H9 (cell line): ENCODE results near the gene DDX4. TPM values are rescaled to one million over a fixed set of nuclear protein-coding genes. Genes with fewer than 3 reads are reported as not detected.

Experiments
- DNase-seq: peaks from one replicate; pipeline ENCODE4 v3.0.0-alpha.2; 2017
- H2AFZ ChIP-seq: one replicate; pipeline ENCODE4 v1.6.1; 2013; ENCODE audit warnings: mild to moderate bottlenecking, low read length, control low read depth, moderate library complexity
- H2AK5ac ChIP-seq: 2 replicates; pipeline ENCODE4 v1.6.1; 2013; ENCODE audit warnings: low read length, control low read depth, mixed read lengths; ENCODE audit not compliant: insufficient read length
- H2BK120ac ChIP-seq: one replicate; pipeline ENCODE4 v1.6.1; 2013; ENCODE audit warnings: low read depth, mild to moderate bottlenecking, low read length, control low read depth, inconsistent platforms; ENCODE audit not compliant: poor library complexity, severe bottlenecking
- H2BK12ac ChIP-seq: 2 replicates; pipeline ENCODE4 v1.6.1; 2013; ENCODE audit warnings: low read length, control low read depth, mixed read lengths, low read depth; ENCODE audit not compliant: insufficient read length
- H2BK15ac ChIP-seq: 2 replicates; pipeline ENCODE4 v1.6.1; 2013; ENCODE audit warnings: low read depth, low read length, control low read depth
- H2BK20ac ChIP-seq: one replicate; pipeline ENCODE4 v1.6.1; 2013; ENCODE audit warnings: low read depth, mild to moderate bottlenecking, low read length, control low read depth, inconsistent platforms; ENCODE audit not compliant: poor library complexity, severe bottlenecking
- H2BK5ac ChIP-seq: 2 replicates; pipeline ENCODE4 v1.6.1; 2013; ENCODE audit warnings: low read length, control low read depth, mixed read lengths; ENCODE audit not compliant: insufficient read length
- H3K14ac ChIP-seq: 2 replicates; pipeline ENCODE4 v1.6.1; 2013; ENCODE audit warnings: low read length, control low read depth; ENCODE audit not compliant: insufficient read depth
- H3K18ac ChIP-seq: 2 replicates; pipeline ENCODE4 v1.6.1; 2013; ENCODE audit warnings: low read depth, mild to moderate bottlenecking, mixed read lengths, low read length, control low read depth; ENCODE audit not compliant: insufficient read length
- H3K23ac ChIP-seq: 2 replicates; pipeline ENCODE4 v1.6.1; 2013; ENCODE audit warnings: low read length, control low read depth, mixed read lengths, low read depth; ENCODE audit not compliant: insufficient read length
- H3K23me2 ChIP-seq: 2 replicates; pipeline ENCODE4 v1.6.1; 2013; ENCODE audit warnings: low read depth, mild to moderate bottlenecking, mixed read lengths, low read length, control low read depth; ENCODE audit not compliant: insufficient read length, poor library complexity, severe bottlenecking
- H3K27ac ChIP-seq: 2 replicates; pipeline ENCODE4 v1.5.1; 2013; ENCODE audit warnings: low read length, control low read depth, mixed read lengths, low read depth; ENCODE audit not compliant: insufficient read length
- H3K27me3 ChIP-seq: 2 replicates; pipeline ENCODE4 v1.6.1; 2013; ENCODE audit warnings: low read length, control low read depth, inconsistent platforms; ENCODE audit not compliant: insufficient read depth
- H3K4ac ChIP-seq: 2 replicates; pipeline ENCODE4 v1.6.1; 2013; ENCODE audit warnings: low read depth, mild to moderate bottlenecking, control low read depth, inconsistent platforms, low read length, moderate library complexity
- H3K4me1 ChIP-seq: 2 replicates; pipeline ENCODE4 v1.6.1; 2013; ENCODE audit warnings: low read length, control low read depth, inconsistent platforms; ENCODE audit not compliant: insufficient read depth
- H3K4me2 ChIP-seq: 2 replicates; pipeline ENCODE4 v1.6.1; 2013; ENCODE audit warnings: low read length, control low read depth, mixed read lengths; ENCODE audit not compliant: insufficient read length, insufficient read depth
- H3K56ac ChIP-seq: 2 replicates; pipeline ENCODE4 v1.6.1; 2013; ENCODE audit warnings: low read depth, mild to moderate bottlenecking, mixed read lengths, low read length, control low read depth; ENCODE audit not compliant: insufficient read length
- H3K79me1 ChIP-seq: 2 replicates; pipeline ENCODE4 v1.6.1; 2013; ENCODE audit warnings: low read depth, mild to moderate bottlenecking, moderate library complexity, low read length, control low read depth, inconsistent platforms; ENCODE audit not compliant: insufficient read depth, poor library complexity, severe bottlenecking
- H3K79me2 ChIP-seq: 2 replicates; pipeline ENCODE4 v1.6.1; 2013; ENCODE audit warnings: low read length, control low read depth, inconsistent platforms; ENCODE audit not compliant: insufficient read depth
- H3K9ac ChIP-seq: 2 replicates; pipeline ENCODE4 v1.6.1; 2013; ENCODE audit warnings: low read length, control low read depth, mixed read lengths; ENCODE audit not compliant: insufficient read length; ENCODE audit errors: extremely low read depth
- H3K9me3 ChIP-seq: one replicate; pipeline ENCODE4 v1.6.1; 2013; ENCODE audit warnings: low read depth, low read length, inconsistent platforms; ENCODE audit not compliant: control insufficient read depth
- H3T11ph ChIP-seq: one replicate; pipeline ENCODE4 v1.6.1; 2013; ENCODE audit warnings: mild to moderate bottlenecking, low read length, control low read depth, inconsistent platforms
- H4K20me1 ChIP-seq: one replicate; pipeline ENCODE4 v1.6.1; 2013; ENCODE audit not compliant: control insufficient read depth, insufficient read length, insufficient read depth
- H4K5ac ChIP-seq: 2 replicates; pipeline ENCODE4 v1.6.1; 2013; ENCODE audit warnings: low read depth, mild to moderate bottlenecking, mixed read lengths, low read length, control low read depth; ENCODE audit not compliant: insufficient read length
- H4K8ac ChIP-seq: replicated peaks from 2 replicates; pipeline ENCODE4 v1.6.1; 2013; ENCODE audit warnings: low read length, control low read depth, mixed read lengths, low read depth; ENCODE audit not compliant: insufficient read length
- H4K91ac ChIP-seq: 2 replicates; pipeline ENCODE4 v1.6.1; 2013; ENCODE audit warnings: low read depth, mild to moderate bottlenecking, moderate library complexity, mixed read lengths, low read length, control low read depth; ENCODE audit not compliant: insufficient read length
- H3K27ac Mint-ChIP-seq, 3 experiments: 2 replicates in 2 of 3; 3 replicates in 1 of 3; pipeline ENCODE4 v1.8.0; 2020 to 2021; ENCODE audit warnings: mixed read lengths in 3 of 3, mild to moderate bottlenecking in 1 of 3, moderate library complexity in 1 of 3
- H3K27me3 Mint-ChIP-seq: 2 replicates; pipeline ENCODE4 v1.8.0; 2021; ENCODE audit warnings: low read depth, mild to moderate bottlenecking, moderate library complexity, mixed read lengths
- H3K36me3 Mint-ChIP-seq, 3 experiments: 2 replicates in 2 of 3; 3 replicates in 1 of 3; pipeline ENCODE4 v1.8.0; 2020 to 2021; ENCODE audit warnings: low read depth in 3 of 3, mixed read lengths in 3 of 3; ENCODE audit not compliant: insufficient read depth in 1 of 3
- H3K4me1 Mint-ChIP-seq, 2 experiments: 2 replicates each; pipeline ENCODE4 v1.8.0; 2020; ENCODE audit warnings: mixed read lengths in 2 of 2
- H3K4me3 Mint-ChIP-seq, 2 experiments: 2 replicates in 1 of 2; 3 replicates in 1 of 2; pipeline ENCODE4 v1.8.0; 2020 to 2021; ENCODE audit warnings: mild to moderate bottlenecking in 2 of 2, mixed read lengths in 2 of 2, moderate library complexity in 1 of 2
- H3K9me3 Mint-ChIP-seq, 2 experiments: 2 replicates in 1 of 2; 3 replicates in 1 of 2; pipeline ENCODE4 v1.8.0; 2020; ENCODE audit warnings: mild to moderate bottlenecking in 2 of 2, mixed read lengths in 2 of 2, moderate library complexity in 1 of 2
- WGBS: extraction: QIAGEN DNeasy Blood & Tissue Kit; methylation state at CpG from one replicate; pipeline ENCODE4 v1.1.7; 2013; ENCODE audit warnings: missing lambda C conversion rate, low lambda C conversion rate, mixed read lengths; ENCODE audit not compliant: insufficient read length; ENCODE audit errors: extremely low coverage; 5-methylcytosine and 5-hydroxymethylcytosine counted together
- total RNA-seq: library from RNA; stranded (reverse); gene quantifications from 2 replicates; pipeline ENCODE4 v1.2.1, GENCODE V29; 2021
- TF ChIP-seq, protein P1 (sequence below): fragments of 200-600 bp; sonication (generic); conservative IDR thresholded peaks from 3 replicates; pipeline ENCODE4 v1.8.0; 2021; ENCODE audit warnings: antibody characterized with exemption, mild to moderate bottlenecking

Gene DDX4
- total RNA-seq, 1 experiment from 2014 or later: not detected

DNA sequence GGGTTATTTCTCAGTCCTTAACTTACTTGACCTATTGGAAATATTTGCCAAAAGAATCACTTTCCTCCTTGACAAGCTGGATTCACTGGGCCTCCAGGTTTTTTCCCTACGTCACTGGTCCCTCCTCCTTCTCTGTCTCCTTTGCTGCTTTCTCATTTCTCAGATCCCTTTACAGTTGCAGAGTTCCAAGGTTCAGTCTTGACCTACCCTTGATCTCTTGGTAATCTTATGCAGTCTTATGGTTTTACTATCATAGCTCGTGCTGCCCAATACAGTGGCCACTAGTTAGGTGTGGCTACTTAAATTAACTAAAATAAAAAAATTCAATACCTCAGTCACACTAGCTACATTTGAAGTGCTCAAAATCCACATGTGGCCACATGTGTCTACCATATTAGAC, 37.1 kb upstream of the DDX4 start:
- Histone ChIP-seq H2BK15ac (no peak overlapping the region), H4K91ac (no peak overlapping the region), H3K14ac (no peak overlapping the region), H2BK5ac (no peak overlapping the region), H3K23me2 (no peaks in the 10 kb centered on the region), H3K4me2 (no peak overlapping the region), H3K56ac (no peak overlapping the region), H3K79me2 (no peaks in the 10 kb centered on the region), H3K4me1 (no peaks in the 10 kb centered on the region), H3K79me1 (no peaks in the 10 kb centered on the region), H3K18ac (no peak overlapping the region), H3K27ac (no peak overlapping the region), H2BK120ac (no peak overlapping the region), H4K8ac (no peak overlapping the region), H2AK5ac (no peak overlapping the region), H2BK20ac (no peak overlapping the region), H4K5ac (no peak overlapping the region), H2BK12ac (no peak overlapping the region), H2AFZ (no peak overlapping the region), H4K20me1 (no peaks in the 10 kb centered on the region), H3K9me3 (no peaks in the 10 kb centered on the region), H3K27me3 (no peaks in the 10 kb centered on the region), H3K9ac (no peak overlapping the region), H3K4ac (no peak overlapping the region), H3K23ac (no peak overlapping the region), H3T11ph (no peak overlapping the region)
- H3K4me3 Mint-ChIP-seq: no peak overlapping the region
- TF ChIP-seq, protein P1, sequence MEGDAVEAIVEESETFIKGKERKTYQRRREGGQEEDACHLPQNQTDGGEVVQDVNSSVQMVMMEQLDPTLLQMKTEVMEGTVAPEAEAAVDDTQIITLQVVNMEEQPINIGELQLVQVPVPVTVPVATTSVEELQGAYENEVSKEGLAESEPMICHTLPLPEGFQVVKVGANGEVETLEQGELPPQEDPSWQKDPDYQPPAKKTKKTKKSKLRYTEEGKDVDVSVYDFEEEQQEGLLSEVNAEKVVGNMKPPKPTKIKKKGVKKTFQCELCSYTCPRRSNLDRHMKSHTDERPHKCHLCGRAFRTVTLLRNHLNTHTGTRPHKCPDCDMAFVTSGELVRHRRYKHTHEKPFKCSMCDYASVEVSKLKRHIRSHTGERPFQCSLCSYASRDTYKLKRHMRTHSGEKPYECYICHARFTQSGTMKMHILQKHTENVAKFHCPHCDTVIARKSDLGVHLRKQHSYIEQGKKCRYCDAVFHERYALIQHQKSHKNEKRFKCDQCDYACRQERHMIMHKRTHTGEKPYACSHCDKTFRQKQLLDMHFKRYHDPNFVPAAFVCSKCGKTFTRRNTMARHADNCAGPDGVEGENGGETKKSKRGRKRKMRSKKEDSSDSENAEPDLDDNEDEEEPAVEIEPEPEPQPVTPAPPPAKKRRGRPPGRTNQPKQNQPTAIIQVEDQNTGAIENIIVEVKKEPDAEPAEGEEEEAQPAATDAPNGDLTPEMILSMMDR: no peak
- peaks cover 26 to 48% (median 44%) of the 10 kb centered on the region in 3 experiments for H3K36me3 Mint-ChIP-seq
- no peaks in the 10 kb centered on the region for H3K27me3 Mint-ChIP-seq
- H3K9me3 Mint-ChIP-seq: peaks cover 16 to 17% of the 10 kb centered on the region in 2 experiments
- DNase-seq: no peak
- no peaks in the 10 kb centered on the region for H3K4me1 Mint-ChIP-seq
- no peak overlapping the region; a peak in 1 of 7 replicates for H3K27ac Mint-ChIP-seq
- no CpG with 5 or more reads among the region's 2 CpGs for WGBS
